HG02588 (cell line): Measurements from ENCODE around the gene ARHGEF17.

Experiments
- ATAC-seq: cut with Tn5 transposase; IDR thresholded peaks from one replicate; pipeline ENCODE4 v1.9.1; 2021; ENCODE audit warnings: mild to moderate bottlenecking, moderate library complexity; ENCODE audit not compliant: unreplicated experiment

ARHGEF17 gene

GRCh38 chr11:73355109-73355508, 47.0 kb downstream of the ARHGEF17 start:
- ATAC-seq: no peak

GRCh38 chr11:73356979-73357860, 49.1 kb downstream of the ARHGEF17 start:
- no peak for ATAC-seq

- no peak for ATAC-seq
Measured at GRCh38 chr11:73358071-73358470, 50.0 kb downstream of the ARHGEF17 start.

GRCh38 chr11:73359341-73359740, 51.3 kb downstream of the ARHGEF17 start:
- no peak for ATAC-seq

GRCh38 chr11:73359930-73360742, 52.1 kb downstream of the ARHGEF17 start:
- no peak for ATAC-seq

GRCh38 chr11:73360743-73361369, 52.8 kb downstream of the ARHGEF17 start:
- no peak for ATAC-seq

GRCh38 chr11:73361953-73362776, 54.1 kb downstream of the ARHGEF17 start:
- ATAC-seq: no peak

GRCh38 chr11:73363147-73363546, 55.1 kb downstream of the ARHGEF17 start:
- no peak for ATAC-seq

- ATAC-seq: no peak
Measured at GRCh38 chr11:73365352-73366264, 57.5 kb downstream of the ARHGEF17 start.

GRCh38 chr11:73366265-73366610, 58.2 kb downstream of the ARHGEF17 start:
- ATAC-seq: no peak

- no peak for ATAC-seq
Measured at GRCh38 chr11:73366953-73367352, 58.9 kb downstream of the ARHGEF17 start.

- ATAC-seq: no peak
Measured at GRCh38 chr11:73367482-73368024, 59.5 kb downstream of the ARHGEF17 start.

GRCh38 chr11:73372375-73372993, 64.4 kb downstream of the ARHGEF17 start:
- ATAC-seq: no peak

- ATAC-seq: no peak
Measured at GRCh38 chr11:73374151-73374550, 66.1 kb downstream of the ARHGEF17 start.

- ATAC-seq: no peak
Measured at GRCh38 chr11:73375830-73376159, 67.7 kb downstream of the ARHGEF17 start.

GRCh38 chr11:73376160-73376802, 68.2 kb downstream of the ARHGEF17 start, which contains the start of gene RELT:
RELT (plus strand) TSS chr11:73376399; CDS start chr11:73389137, 12,738 bp downstream.
- peak; percentile 72 for ATAC-seq

GRCh38 chr11:73376803-73377629, 68.9 kb downstream of the ARHGEF17 start:
- peak; percentile 15 for ATAC-seq
